NCI-H2107 (cell line): Measurements from ENCODE around the gene MRPL46.
"Not testable (repeated sequence)": the region's sequence is repeated elsewhere in the genome, so short reads cannot be mapped to it uniquely, and the experiment has no call there.

Experiments
- DNase-seq: peaks from one replicate; lab custom pipeline; 2025; lab: John Stamatoyannopoulos, UW

The MRPL46 gene

GRCh38 chr15:88441076-88441730 is 26.0 kb downstream of the MRPL46 start:
- DNase-seq = no peak

GRCh38 chr15:88440021-88440420 is 27.2 kb downstream of the MRPL46 start:
- no peak for DNase-seq

GRCh38 chr15:88438181-88438580 is 29.0 kb downstream of the MRPL46 start:
- no peak for DNase-seq

- DNase-seq = not testable (repeated sequence)
These were observed 33.1 kb downstream of the MRPL46 start for GRCh38 chr15:88434106-88434505.

- DNase-seq = no peak
These were observed 34.0 kb downstream of the MRPL46 start for GRCh38 chr15:88433046-88433685.

- no peak for DNase-seq
These were observed 35.7 kb downstream of the MRPL46 start for GRCh38 chr15:88431441-88431840.

- DNase-seq = no peak
These were observed 37.1 kb downstream of the MRPL46 start for GRCh38 chr15:88430051-88430450.

GRCh38 chr15:88428805-88429605 is 38.2 kb downstream of the MRPL46 start:
- no peak for DNase-seq

- DNase-seq = no peak
These were observed 39.1 kb downstream of the MRPL46 start for GRCh38 chr15:88428053-88428452.

GRCh38 chr15:88426304-88426703 is 40.9 kb downstream of the MRPL46 start:
- no peak for DNase-seq

- no peak for DNase-seq
These were observed 43.9 kb downstream of the MRPL46 start for GRCh38 chr15:88423331-88423730.

GRCh38 chr15:88419830-88420229 is 47.4 kb downstream of the MRPL46 start:
- DNase-seq = no peak
